ENCODE measurements around the gene DGKD.

DGKD gene

DNA sequence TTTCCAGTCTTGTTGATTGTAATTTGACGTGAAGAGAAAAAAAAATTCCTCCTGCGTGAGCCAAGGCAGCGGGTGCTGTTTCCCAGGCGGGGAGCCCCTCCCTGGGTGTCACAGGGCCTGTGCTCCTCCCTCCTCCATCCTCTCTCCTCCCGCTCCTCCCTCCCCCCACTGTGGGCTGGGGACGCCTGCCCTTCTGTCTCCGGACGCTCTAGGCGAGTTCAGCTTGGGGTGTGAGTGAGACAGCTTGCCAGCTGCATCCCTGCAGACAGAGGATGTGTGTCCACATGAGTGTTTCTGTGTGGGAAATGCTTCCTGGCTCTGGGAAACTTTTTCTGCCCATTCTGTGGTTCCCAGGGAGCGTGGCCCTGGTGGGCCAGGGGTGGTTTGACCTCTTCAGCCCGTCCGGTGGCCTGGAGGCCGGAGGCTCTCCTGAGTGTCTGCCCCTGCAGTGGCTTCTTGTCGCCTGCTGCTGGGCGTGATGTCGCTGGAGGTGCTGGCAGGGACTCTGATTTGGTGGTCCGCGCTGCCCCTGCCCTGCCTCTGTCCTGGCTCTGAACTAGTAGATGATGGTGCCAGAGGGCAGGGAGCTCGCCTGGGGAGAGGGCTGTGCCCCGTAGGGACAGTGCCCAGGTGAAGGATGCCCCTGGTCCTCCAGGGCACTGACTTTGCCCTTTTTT, 115.9 kb downstream of the DGKD start:
- no peak overlapping the region for H3K4me3 ChIP-seq (ENCODE audit: low read depth, low read length)

- no peak overlapping the region for H3K4me3 ChIP-seq (ENCODE audit: low read depth, low read length)
Observed at GRCh38 chr2:233470839-233471238, 116.5 kb downstream of the DGKD start.

GRCh38 chr2:233471291-233472035, 117.2 kb downstream of the DGKD start:
- H3K4me3 ChIP-seq (ENCODE audit: low read depth, low read length) = no peak overlapping the region

DNA sequence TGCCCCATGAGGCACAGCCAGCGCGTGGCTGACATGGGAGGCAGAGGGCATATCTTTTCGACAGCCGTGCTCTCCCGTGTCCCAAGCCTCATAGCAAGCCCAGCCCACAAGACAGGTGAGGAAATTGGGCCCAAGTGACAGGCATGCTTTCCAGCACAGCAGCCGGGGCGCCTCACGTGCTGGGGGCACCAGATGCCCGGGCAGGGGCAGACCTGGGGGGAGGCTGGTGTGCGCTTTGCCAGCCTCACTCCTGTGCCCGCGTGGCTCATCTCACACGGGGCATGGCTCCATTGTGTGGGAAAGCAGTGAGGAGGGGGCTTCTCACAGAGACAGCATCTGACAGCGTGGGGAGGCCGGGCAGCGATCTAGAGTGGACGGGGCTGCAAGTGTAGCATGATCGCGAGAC, 119.1 kb downstream of the DGKD start:
- H3K4me3 ChIP-seq (ENCODE audit: low read depth, low read length) = no peak overlapping the region

- H3K4me3 ChIP-seq (ENCODE audit: low read depth, low read length) = no peak overlapping the region
Observed at GRCh38 chr2:233473878-233474277, 119.6 kb downstream of the DGKD start.

GRCh38 chr2:233474308-233475160, 120.2 kb downstream of the DGKD start:
- H3K4me3 ChIP-seq (ENCODE audit: low read depth, low read length) = no peak overlapping the region

GRCh38 chr2:233476063-233476410, 121.7 kb downstream of the DGKD start:
- no peak overlapping the region for H3K4me3 ChIP-seq (ENCODE audit: low read depth, low read length)

- H3K4me3 ChIP-seq (ENCODE audit: low read depth, low read length) = no peak overlapping the region
Observed at GRCh38 chr2:233476651-233477547, 122.6 kb downstream of the DGKD start.

DNA sequence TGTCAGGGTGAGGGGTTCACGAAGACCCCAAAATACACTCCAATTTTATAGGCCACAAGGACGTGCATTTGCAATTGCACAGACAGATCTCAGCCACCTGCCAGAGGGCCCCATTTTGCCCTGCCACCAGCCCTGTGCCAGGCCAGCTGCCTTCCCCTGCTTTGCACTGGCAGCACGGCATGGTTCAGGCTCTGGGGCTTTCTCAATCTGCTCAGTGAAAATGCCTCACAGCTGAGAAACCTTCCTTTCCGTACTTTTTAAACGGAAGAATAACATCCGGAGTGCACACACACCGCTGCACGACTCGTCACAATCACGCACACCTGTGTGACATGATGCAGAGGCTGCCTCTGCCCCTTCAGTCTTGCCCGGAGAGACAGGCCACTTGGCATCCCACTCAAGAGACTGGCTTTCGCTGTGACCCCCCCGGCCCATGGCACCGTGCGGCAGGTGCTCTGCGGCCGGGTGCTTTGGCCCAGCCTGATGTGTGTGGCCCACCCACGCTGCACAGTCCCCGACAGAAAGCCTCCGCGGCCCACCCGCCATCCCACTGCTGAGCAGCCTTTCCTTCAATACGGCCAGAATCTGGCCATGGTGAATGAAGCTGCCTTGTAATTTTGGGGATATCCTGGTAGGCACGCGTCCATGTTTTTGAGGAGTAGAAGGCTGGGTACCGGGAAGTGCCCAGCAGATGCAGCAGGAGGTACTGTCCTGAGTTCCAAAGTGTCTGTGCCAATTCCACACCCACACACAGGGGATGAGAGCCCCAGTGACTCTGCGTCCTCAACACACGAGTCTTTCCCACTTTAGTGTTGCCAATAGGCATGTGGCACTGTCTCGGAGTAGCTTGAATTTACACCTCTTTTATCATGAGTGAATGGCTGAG, 123.5 kb downstream of the DGKD start:
- H3K4me3 ChIP-seq (ENCODE audit: low read depth, low read length) = no peak overlapping the region

GRCh38 chr2:233479616-233480489, 125.6 kb downstream of the DGKD start:
- no peak overlapping the region for H3K4me3 ChIP-seq (ENCODE audit: low read depth, low read length)

DNA sequence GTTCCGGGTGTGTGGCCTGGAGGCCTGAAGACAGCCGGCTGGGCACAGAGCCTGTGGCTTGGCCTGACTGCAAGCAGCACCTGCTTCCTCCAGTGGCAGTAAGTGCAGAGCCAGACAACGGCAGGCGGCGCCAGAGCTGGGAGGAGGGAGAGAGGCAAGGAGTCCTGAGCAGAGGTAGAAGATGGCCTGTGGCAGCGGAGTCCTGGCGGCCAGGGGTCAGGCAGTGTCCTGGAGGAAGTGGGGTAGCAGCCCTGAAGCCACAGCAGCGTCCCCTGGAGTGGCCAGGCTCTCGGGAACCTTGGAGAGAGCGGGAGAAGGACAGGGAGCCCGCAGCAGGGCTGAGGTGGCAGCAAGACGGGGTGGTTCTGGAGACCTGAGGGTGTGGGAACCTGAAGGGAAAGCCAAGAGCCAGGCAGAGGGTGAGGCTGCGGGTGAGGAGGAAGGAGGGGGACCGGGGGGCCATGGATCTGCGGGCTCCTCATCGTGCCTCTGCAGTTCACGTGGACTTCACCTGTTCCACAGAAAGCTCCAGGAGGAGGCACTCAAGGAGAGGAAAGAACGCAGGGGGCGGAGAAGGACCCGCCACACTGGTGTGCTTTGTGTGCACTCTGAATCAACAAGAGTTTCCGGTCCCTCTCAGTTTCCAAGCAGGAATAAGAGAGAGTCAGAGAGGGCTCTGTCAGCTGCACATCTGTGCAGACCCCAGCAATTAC, 126.4 kb downstream of the DGKD start:
- H3K4me3 ChIP-seq (ENCODE audit: low read depth, low read length) = no peak overlapping the region

DNA sequence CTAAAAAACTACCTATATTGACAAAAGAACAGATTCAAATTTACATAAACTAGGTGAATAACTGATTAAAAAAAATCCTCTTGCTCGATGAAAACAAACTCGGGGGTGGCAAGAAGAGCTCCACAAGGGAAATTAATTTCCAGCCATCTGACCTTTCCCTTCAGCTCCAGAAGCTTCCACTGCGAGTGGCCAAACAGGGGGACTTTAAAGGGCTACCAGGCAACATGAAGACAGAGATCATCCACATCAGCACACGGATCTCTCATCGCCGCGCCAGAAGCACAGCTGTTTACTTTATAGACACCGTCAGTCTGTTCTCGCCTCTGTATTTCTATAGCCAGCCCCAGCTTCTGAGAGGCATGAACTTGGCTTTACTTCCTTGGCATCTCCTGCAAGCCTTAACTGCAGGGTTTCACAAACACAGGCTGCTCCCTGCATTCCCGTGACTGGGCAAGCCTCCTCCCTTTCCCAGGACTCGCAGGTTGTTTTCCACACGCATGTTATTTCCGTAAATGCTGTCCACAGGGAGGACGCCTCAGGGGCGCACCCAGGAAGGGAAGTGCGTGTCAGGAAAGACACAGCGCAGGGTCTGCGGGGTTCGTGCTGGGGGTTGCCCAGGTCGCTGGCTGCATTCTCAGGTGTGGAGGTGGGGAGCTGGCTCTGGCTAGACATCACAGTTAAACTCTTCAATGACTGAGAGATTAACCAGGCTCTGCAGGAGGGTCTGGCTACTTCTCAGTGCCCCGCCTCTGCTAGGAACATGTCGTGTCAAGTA, 127.3 kb downstream of the DGKD start:
- no peak overlapping the region for H3K4me3 ChIP-seq (ENCODE audit: low read depth, low read length)

- no peak overlapping the region for H3K4me3 ChIP-seq (ENCODE audit: low read depth, low read length)
Observed at GRCh38 chr2:233482616-233483015, 128.3 kb downstream of the DGKD start.

- H3K4me3 ChIP-seq (ENCODE audit: low read depth, low read length) = no peak overlapping the region
Observed at GRCh38 chr2:233485726-233486125, 131.4 kb downstream of the DGKD start.

DNA sequence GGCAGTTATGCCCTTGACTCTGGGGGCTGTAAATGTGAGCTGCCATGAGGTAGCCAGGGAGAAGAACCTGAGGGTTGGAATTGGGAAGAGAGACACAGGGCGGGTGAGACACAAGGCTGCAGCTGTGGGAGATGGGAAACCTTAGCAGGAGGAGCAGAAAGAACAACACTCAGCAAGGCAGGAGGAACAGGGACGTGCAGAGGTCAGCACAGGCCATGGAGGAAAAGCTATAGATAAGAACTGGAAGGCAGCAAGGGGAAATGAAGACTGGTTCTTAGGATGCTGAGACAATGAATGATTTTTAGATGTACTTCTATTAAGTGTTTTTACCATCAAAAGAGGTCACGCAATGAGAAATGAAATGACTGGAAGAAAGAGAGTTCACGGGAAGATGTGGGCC, 132.1 kb downstream of the DGKD start:
- no peak overlapping the region for H3K4me3 ChIP-seq (ENCODE audit: low read depth, low read length)

DNA sequence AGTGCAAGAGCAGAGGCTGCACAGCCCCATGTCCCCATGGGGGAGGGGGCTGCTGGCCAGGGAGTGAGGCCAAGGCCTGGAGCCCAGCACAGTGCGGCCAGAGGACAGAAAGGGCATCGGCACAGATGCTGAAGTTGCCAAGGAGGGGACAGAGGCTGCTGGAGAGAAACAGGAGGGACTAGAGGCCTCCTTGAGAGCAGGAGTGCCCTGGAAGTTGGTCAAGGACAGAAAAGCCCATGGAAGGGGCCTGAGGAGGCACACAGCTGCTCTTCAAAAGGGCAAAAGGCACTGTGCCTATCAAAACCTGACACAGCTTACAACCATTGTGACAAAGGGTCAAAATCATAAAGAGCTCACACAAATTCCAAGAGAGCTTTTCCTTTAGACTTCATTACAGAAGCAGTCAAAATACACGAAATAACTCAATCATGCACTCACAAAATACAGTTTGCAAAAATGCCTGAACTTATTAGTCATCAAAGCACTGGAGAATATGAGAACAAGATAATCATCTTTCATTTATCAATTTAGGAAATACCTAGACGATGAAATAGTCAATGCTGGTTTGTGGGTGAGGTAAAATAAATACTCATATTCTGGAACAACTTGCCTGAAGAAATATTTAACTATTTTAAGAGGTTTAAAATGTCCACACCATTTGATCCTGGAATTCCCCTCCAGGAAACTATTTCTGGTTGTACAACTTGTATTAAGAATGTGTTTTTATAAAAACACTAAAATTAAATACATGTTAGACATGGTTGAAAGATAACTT, 132.7 kb downstream of the DGKD start:
- no peak overlapping the region for H3K4me3 ChIP-seq (ENCODE audit: low read depth, low read length)
